Neutrophil (primary cell): ENCODE results near the gene EGLN3.

Experiments
- H3K27ac ChIP-seq: fragments of 200-600 bp; sonication (generic); 2 replicates; pipeline ENCODE4 v1.5.1; 2016; ENCODE audit warnings: mild to moderate bottlenecking, moderate library complexity
- H3K27me3 ChIP-seq: fragments of 200-600 bp; sonication (generic); 2 replicates; pipeline ENCODE4 v1.6.0; 2016; ENCODE audit warnings: mild to moderate bottlenecking
- H3K36me3 ChIP-seq: fragments of 200-600 bp; sonication (generic); 2 replicates; pipeline ENCODE4 v1.5.1; 2017
- H3K4me1 ChIP-seq, 2 experiments: fragments of 200-600 bp in 1 of 2; sonication (generic) in 1 of 2; 1 replicate in 1 of 2; 2 replicates in 1 of 2; pipeline versions ENCODE4 v1.5.1 to v1.6.1; 2013 to 2016; ENCODE audit warnings: low read depth in 1 of 2, low read length in 1 of 2, mild to moderate bottlenecking in 1 of 2, moderate library complexity in 1 of 2; ENCODE audit not compliant: control insufficient read depth in 1 of 2, insufficient read depth in 1 of 2
- H3K4me3 ChIP-seq, 2 experiments: fragments of 200-600 bp in 1 of 2; sonication (generic) in 1 of 2; 1 replicate in 1 of 2; 2 replicates in 1 of 2; pipeline ENCODE4 v1.5.1; 2013 to 2016; ENCODE audit warnings: low read depth in 1 of 2, low read length in 1 of 2, mild to moderate bottlenecking in 1 of 2, moderate library complexity in 1 of 2
- H3K9me3 ChIP-seq: fragments of 200-600 bp; sonication (generic); 2 replicates; pipeline ENCODE4 v1.5.1; 2016
- TF ChIP-seq, protein P1 (sequence below): fragments of 200-600 bp; sonication (generic); IDR thresholded peaks from 2 replicates; pipeline ENCODE4 v1.5.1; 2016; ENCODE audit warnings: antibody characterized with exemption

The EGLN3 gene

DNA sequence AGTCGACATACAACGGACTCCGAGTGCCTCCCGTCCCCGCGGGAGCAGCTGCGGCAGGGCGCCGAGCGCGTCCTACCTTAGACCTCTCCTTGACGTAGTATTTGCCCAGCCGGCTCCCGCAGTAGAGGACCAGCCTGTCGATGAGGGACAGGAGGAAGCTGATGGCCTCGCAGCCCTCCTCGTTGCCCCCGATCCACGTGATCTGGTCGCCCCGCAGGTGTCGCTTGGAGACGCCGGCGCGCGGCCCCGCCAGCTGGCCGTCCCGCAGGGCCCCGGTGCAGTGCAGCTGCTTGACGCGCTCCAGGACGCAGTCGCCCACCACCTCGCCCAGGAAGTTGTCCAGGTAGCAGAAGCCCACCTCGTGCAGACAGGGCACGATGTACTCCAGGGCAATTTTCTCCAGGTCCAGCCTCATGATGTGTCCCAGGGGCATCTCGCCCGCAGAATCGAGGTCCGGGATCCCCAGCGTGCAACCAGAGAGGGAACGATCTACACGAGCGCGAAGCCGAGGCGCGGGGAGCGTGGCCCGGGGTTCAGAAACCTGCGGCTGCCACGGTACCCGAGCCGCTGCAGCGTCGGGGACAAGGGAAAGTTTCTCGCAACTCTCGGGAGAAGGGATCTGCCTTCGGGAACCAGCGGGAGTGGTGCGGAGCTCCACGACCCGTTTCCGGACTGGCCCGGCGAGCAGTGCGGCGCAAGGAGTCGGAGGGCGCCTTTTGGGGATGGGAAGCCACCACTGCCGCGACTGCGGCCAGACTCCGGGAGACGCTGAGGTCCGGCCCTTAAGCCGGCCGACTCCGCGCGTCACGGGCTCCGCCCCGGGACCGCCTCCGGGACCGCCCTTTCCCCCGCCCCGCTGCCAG lies at the start of gene EGLN3:
Gene EGLN3, minus strand, starts transcription at position 755 of the 863 bp plus-strand sequence. Its CDS starts 322 bp downstream, at position 433.
- Histone ChIP-seq H3K36me3 (no peaks in the 10 kb centered on the region), H3K9me3 (no peaks in the 10 kb centered on the region), H3K27ac (no peak within 1 kb of the TSS), H3K4me1 (peaks cover 8% of the 10 kb centered on the region in 2 experiments), H3K4me3 (peak within 1 kb of the TSS; percentile 19 to 28), H3K27me3 (peaks cover 94% of the 10 kb centered on the region)
- TF ChIP-seq, protein P1, sequence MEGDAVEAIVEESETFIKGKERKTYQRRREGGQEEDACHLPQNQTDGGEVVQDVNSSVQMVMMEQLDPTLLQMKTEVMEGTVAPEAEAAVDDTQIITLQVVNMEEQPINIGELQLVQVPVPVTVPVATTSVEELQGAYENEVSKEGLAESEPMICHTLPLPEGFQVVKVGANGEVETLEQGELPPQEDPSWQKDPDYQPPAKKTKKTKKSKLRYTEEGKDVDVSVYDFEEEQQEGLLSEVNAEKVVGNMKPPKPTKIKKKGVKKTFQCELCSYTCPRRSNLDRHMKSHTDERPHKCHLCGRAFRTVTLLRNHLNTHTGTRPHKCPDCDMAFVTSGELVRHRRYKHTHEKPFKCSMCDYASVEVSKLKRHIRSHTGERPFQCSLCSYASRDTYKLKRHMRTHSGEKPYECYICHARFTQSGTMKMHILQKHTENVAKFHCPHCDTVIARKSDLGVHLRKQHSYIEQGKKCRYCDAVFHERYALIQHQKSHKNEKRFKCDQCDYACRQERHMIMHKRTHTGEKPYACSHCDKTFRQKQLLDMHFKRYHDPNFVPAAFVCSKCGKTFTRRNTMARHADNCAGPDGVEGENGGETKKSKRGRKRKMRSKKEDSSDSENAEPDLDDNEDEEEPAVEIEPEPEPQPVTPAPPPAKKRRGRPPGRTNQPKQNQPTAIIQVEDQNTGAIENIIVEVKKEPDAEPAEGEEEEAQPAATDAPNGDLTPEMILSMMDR, result no peak

DNA sequence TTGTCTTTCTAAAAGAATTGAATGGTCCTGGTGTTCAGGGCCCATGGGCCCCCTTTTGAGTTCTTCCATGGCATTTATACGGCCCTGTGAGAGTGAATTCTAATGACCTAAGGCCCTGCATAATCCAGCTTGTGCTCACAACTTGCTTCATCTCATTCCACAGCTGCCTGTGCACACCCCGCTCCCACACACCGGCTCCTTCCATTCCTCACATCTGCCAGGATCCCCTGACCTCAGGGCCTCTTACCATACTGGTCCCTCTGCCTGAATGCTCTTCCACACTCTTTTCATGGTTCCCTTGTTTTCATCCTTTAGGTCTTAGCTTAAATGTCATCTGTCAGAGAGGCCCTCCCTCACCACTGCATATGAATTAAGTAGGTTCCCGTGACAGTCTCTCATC lies 49.5 kb upstream of the EGLN3 start:
- Histone ChIP-seq H3K4me3 (no peak overlapping the region), H3K27ac (no peak overlapping the region), H3K36me3 (no peaks in the 10 kb centered on the region), H3K27me3 (peaks cover 4% of the 10 kb centered on the region), H3K9me3 (no peaks in the 10 kb centered on the region), H3K4me1 (no peaks in the 10 kb centered on the region)
- TF ChIP-seq, protein P1, result no peak

DNA sequence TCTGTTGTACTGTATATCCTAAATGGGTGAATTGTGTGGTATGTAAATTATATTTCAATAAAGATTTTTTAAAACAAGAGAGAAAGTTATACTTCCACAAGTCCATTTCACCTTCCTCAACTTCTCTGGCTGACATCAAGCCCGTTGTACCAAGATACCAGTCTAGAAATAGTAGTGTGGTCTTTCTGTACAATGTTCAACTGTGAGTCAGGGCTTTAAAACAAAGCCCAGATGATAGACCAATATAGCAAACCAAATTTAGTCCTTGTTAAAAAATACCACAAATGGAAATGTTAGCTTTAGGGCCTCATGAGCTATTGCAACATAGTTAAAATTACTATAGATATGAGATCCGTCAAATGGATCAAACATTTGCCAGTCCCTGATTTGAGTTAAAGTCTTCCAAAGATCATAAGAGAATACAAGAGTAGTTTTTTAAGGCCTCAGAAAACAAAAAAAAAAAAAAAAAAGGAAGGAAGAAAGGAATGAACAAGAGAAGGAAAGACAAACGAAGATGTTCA lies 49.0 kb upstream of the EGLN3 start:
- H3K9me3 ChIP-seq, result no peaks in the 10 kb centered on the region
- no peaks in the 10 kb centered on the region for H3K36me3 ChIP-seq
- TF ChIP-seq, protein P1, result no peak
- no peak overlapping the region for H3K4me3 ChIP-seq
- no peaks in the 10 kb centered on the region for H3K4me1 ChIP-seq
- H3K27me3 ChIP-seq, result peaks cover 4% of the 10 kb centered on the region
- H3K27ac ChIP-seq, result no peak overlapping the region

DNA sequence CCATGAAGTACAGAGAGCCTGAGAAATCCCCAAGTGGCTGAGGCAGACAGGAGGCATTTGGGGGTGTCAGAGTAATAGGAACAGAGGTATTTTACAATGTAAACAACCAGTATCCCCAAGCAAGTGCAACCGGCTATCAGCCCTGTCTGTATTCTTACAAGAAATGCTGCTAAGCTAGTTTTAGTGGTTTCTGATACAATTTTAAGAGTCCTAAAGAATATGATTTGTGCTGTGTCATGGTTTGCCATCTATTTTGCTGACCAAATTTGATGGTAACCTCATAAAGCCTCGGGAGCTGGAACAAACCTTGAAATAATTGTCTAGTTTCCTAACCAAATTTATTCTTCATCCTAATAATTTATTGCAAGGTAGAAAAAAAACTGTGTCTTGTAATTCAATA lies 46.7 kb upstream of the EGLN3 start:
- Histone ChIP-seq H3K9me3 (no peaks in the 10 kb centered on the region), H3K36me3 (no peaks in the 10 kb centered on the region), H3K4me3 (no peak overlapping the region), H3K27ac (no peak overlapping the region), H3K27me3 (peaks cover 4% of the 10 kb centered on the region), H3K4me1 (no peaks in the 10 kb centered on the region)
- TF ChIP-seq, protein P1, result no peak

DNA sequence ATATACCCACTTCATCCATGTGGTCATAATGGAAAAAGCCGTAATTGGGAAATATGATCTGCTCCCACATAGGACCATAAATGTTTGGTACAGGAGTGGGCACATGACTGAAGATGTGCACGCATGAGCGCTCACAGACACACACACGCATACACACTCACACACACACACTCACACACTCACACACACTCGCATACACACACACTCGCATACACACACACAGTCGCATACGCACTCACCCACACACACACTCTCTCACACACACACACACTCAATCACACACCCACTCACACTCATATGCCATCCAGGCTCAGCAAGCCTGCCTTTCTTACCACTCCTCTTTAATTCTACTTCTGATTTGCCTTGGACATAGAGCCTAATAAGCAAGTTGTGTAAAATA lies 45.6 kb upstream of the EGLN3 start:
- H3K4me1 ChIP-seq, result no peaks in the 10 kb centered on the region
- peaks cover 4% of the 10 kb centered on the region for H3K27me3 ChIP-seq
- no peak overlapping the region for H3K4me3 ChIP-seq
- TF ChIP-seq, protein P1, result no peak
- no peaks in the 10 kb centered on the region for H3K36me3 ChIP-seq
- H3K27ac ChIP-seq, result no peak overlapping the region
- no peaks in the 10 kb centered on the region for H3K9me3 ChIP-seq
